AG09319 (cell line): ENCODE data around the gene CDK5RAP2.

Experiments used
- DNase-seq: peaks from one replicate; pipeline ENCODE4 v3.0.0-alpha.2; 2010; ENCODE audit warnings: low read depth; ENCODE audit errors: extremely low read depth
- CTCF ChIP-seq: IDR thresholded peaks from 2 replicates; pipeline ENCODE4 v1.5.1; 2011; ENCODE audit warnings: low read depth, mild to moderate bottlenecking, inconsistent platforms, low read length, moderate library complexity

The CDK5RAP2 gene

GRCh38 chr9:120621941-120622340 is 42.0 kb upstream of the CDK5RAP2 start:
- no peak for DNase-seq
- no peak for TF ChIP-seq CTCF

GRCh38 chr9:120619751-120620655 is 40.0 kb upstream of the CDK5RAP2 start:
- DNase-seq: peak; percentile 39
- peak; percentile 77 for TF ChIP-seq CTCF

GRCh38 chr9:120616966-120617935 is 37.3 kb upstream of the CDK5RAP2 start:
- no peak for DNase-seq

GRCh38 chr9:120612218-120612617 is 32.3 kb upstream of the CDK5RAP2 start:
- DNase-seq: no peak
- TF ChIP-seq CTCF: peak; percentile 17; the same call in 1 of the 2 replicates

More at GRCh38 chr9:120616966-120617935, 37.3 kb upstream of the CDK5RAP2 start:
- no peak for TF ChIP-seq CTCF

GRCh38 chr9:120611690-120612068 is 31.7 kb upstream of the CDK5RAP2 start:
- TF ChIP-seq CTCF: no peak
- DNase-seq: no peak

- no peak for TF ChIP-seq CTCF
- DNase-seq: no peak
Measured at GRCh38 chr9:120610975-120611689, 31.2 kb upstream of the CDK5RAP2 start.
